ENCODE data around the gene KIF13A. TPM values are rescaled to one million over a fixed set of nuclear protein-coding genes. Genes with fewer than 3 reads are reported as not detected.

KIF13A gene
- total and polyA plus RNA-seq, 9 of the 15 experiments (the other 6 are each of a cell fraction or from before 2014, with no cell fraction given) = 3.6 to 44.3 (median 29.7) TPM

- TF ChIP-seq ZBTB7A (IDR thresholded peaks at IDR 0.05; ENCODE audit: borderline replicate concordance, control insufficient read depth, low read depth, low read length) (no peak), ZNF140 (CRISPR knock-in tag; IDR thresholded peaks at IDR 0.05) (no peak), NCOA1 (IDR thresholded peaks at IDR 0.05; ENCODE audit: low read depth) (no peak), ARNT (IDR thresholded peaks at IDR 0.05) (no peak; a peak in 1 of 4 replicates), NKRF (IDR thresholded peaks at IDR 0.05; ENCODE audit: borderline replicate concordance) (no peak), TRIM24 (IDR thresholded peaks at IDR 0.05) (no peak), ZNF644 (tag; IDR thresholded peaks at IDR 0.05; ENCODE audit: low read depth) (no peak), NR0B1 (IDR thresholded peaks at IDR 0.05; ENCODE audit: partially characterized antibody) (no peak), MYBL2 (IDR thresholded peaks at IDR 0.05; ENCODE audit: low read depth) (no peak), MYBL2 (CRISPR knock-in tag; IDR thresholded peaks at IDR 0.05; ENCODE audit: borderline replicate concordance) (no peak), GATAD2A (IDR thresholded peaks at IDR 0.05) (no peak), GTF3C2 (IDR thresholded peaks at IDR 0.05; ENCODE audit: borderline replicate concordance, extremely low read depth, insufficient read length) (no peak), PHF20 (IDR thresholded peaks at IDR 0.05; ENCODE audit: partially characterized antibody) (no peak), CREB3L1 (IDR thresholded peaks at IDR 0.05; ENCODE audit: borderline replicate concordance, low read depth) (no peak), USF1 (CRISPR knock-in tag; IDR thresholded peaks at IDR 0.05) (no peak), HNRNPLL (IDR thresholded peaks at IDR 0.05; ENCODE audit: low read depth, low read length, poor library complexity, severe bottlenecking) (no peak), GTF2F1 (IDR thresholded peaks at IDR 0.05; ENCODE audit: low read depth, low read length) (no peak), PTRF (tag; IDR thresholded peaks at IDR 0.05) (no peak), EHMT2 (IDR thresholded peaks at IDR 0.05) (no peak), NR2C1 (IDR thresholded peaks at IDR 0.05) (no peak), NR2C1 (tag; IDR thresholded peaks at IDR 0.05) (no peak), BCL6 (CRISPR knock-in tag; IDR thresholded peaks at IDR 0.05) (no peak), ZNF77 (CRISPR knock-in tag; IDR thresholded peaks at IDR 0.05) (no peak), EGR1 (conservative IDR thresholded peaks at IDR 0.05) (no peak)
Observed at GRCh38 chr6:17869753-17870050, 117.7 kb downstream of the KIF13A start (continued).
